Natural killer cell (primary cell): ENCODE measurements around the gene MEF2D. TPM values are rescaled to one million over a fixed set of nuclear protein-coding genes. Genes with fewer than 3 reads are reported as not detected.

Experiments
- ATAC-seq, 3 donors: fragments of 150-1000 bp in 2 of 3; fragments of 200-7000 bp in 1 of 3; cut with Tn5 transposase; 1 replicate in 1 of 3; 2 replicates in 2 of 3; pipeline ENCODE4 v1.10.0; 2021; ENCODE audit warnings: mild to moderate bottlenecking in 2 of 3, moderate library complexity in 2 of 3
- DNase-seq, 2 donors: peaks; one replicate each; pipeline versions ENCODE4 v3.0.0 to v3.0.0-alpha.2; 2013 to 2021; ENCODE audit warnings: mixed read lengths in 1 of 2
- H3K27ac ChIP-seq: one replicate; pipeline ENCODE4 v1.5.1; 2013; ENCODE audit warnings: mild to moderate bottlenecking, low read length
- H3K27me3 ChIP-seq: one replicate; pipeline ENCODE4 v1.6.1; 2013; ENCODE audit warnings: low read length; ENCODE audit not compliant: control insufficient read depth, insufficient read depth
- H3K36me3 ChIP-seq: one replicate; pipeline ENCODE4 v1.6.1; 2013; ENCODE audit warnings: low read length; ENCODE audit not compliant: control insufficient read depth, insufficient read depth
- H3K4me1 ChIP-seq: one replicate; pipeline ENCODE4 v1.6.1; 2013; ENCODE audit warnings: low read length; ENCODE audit not compliant: control insufficient read depth, insufficient read depth
- H3K4me3 ChIP-seq: one replicate; pipeline ENCODE4 v1.5.1; 2013; ENCODE audit warnings: low read length
- H3K9me3 ChIP-seq: one replicate; pipeline ENCODE4 v1.6.1; 2013; ENCODE audit warnings: low read length; ENCODE audit not compliant: control insufficient read depth, insufficient read depth
- H3K27ac Mint-ChIP-seq, 2 donors: one replicate each; pipeline ENCODE4 v1.8.0; 2022; ENCODE audit warnings: mild to moderate bottlenecking in 2 of 2, mixed read lengths in 2 of 2, moderate library complexity in 1 of 2
- H3K27me3 Mint-ChIP-seq, 2 donors: one replicate each; pipeline ENCODE4 v1.8.0; 2022; ENCODE audit warnings: low read depth in 2 of 2, mixed read lengths in 2 of 2
- H3K36me3 Mint-ChIP-seq: one replicate; pipeline ENCODE4 v1.8.0; 2022; ENCODE audit warnings: mixed read lengths
- H3K4me1 Mint-ChIP-seq, 2 donors: one replicate each; pipeline ENCODE4 v1.8.0; 2022; ENCODE audit warnings: mixed read lengths in 2 of 2
- H3K4me3 Mint-ChIP-seq: one replicate; pipeline ENCODE4 v1.8.0; 2022; ENCODE audit warnings: mild to moderate bottlenecking, moderate library complexity, mixed read lengths
- H3K9me3 Mint-ChIP-seq, 2 donors: one replicate each; pipeline ENCODE4 v1.8.0; 2022; ENCODE audit warnings: mixed read lengths in 2 of 2
- WGBS: methylation state at CpG from one replicate; pipeline ENCODE4 v1.1.7; 2013; ENCODE audit warnings: missing lambda C conversion rate; ENCODE audit not compliant: insufficient coverage; 5-methylcytosine and 5-hydroxymethylcytosine counted together
- intact Hi-C: fragments of 100-400 bp; cut with micrococcal nuclease; formaldehyde crosslinking; loops from one replicate; pipeline ENCODE4 v1.14.2; 2022
- total RNA-seq, 4 donors: library from RNA; stranded (reverse); fragments of 120-200 nt in 1 of 4; gene quantifications; one replicate each; pipeline versions ENCODE4 v1.2.3 to v1.2.4, GENCODE V29; 2013 to 2022
- TF ChIP-seq, protein P1 (sequence below): fragments of 200-600 bp; IDR thresholded peaks from one replicate; pipeline ENCODE4 v1.8.0; 2022; ENCODE audit warnings: antibody characterized with exemption

MEF2D gene
- total RNA-seq, 3 donors from 2014 or later (not counting 1 experiment from before 2014, with no cell fraction given) = 232 to 298 (median 284) TPM

DNA sequence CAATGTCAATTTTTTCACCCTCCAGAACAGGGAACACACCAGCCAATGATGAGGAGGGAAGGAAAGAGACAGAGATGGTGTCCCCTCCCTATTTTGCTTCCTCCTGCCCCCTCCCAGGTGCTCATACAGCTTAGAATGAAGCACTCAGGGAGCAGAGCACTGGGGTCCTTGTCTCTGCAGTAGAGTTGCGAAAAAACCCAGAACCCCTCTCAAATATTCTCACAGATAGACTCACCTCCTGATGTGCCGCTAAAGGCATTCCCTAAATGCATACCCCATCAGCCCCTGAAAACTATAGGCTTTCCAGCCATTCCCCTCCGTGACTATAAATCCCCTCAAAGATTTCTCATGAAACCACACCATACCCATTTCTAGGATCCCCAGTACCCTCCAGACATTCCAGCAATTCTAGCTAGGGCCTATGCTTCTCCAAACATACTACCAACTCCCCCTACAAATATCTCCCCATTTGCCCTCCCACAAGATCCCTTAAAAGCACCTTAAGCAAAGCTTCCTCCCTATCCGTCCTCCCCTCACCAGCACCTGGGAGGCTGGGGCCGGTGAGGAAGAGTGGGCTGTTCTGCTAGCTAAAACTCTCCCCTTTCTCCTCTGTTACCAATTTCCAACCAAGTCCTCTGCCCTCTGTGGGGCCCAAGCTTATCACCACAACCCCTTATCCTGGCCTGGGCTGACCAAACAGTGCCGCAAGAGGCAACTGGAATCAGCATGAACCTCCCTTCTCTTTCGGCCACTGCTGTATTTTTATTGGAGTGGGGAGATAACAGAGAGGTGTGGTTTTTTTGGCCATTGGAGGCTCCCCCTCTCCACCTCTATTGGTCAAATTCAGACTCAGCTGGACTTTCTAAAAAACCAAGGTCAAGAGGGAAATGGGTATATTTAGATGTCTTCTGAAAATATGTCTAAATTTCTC is 76.9 kb downstream of the MEF2D start:
- intact Hi-C loops = no loop called here
- TF ChIP-seq, protein P1, sequence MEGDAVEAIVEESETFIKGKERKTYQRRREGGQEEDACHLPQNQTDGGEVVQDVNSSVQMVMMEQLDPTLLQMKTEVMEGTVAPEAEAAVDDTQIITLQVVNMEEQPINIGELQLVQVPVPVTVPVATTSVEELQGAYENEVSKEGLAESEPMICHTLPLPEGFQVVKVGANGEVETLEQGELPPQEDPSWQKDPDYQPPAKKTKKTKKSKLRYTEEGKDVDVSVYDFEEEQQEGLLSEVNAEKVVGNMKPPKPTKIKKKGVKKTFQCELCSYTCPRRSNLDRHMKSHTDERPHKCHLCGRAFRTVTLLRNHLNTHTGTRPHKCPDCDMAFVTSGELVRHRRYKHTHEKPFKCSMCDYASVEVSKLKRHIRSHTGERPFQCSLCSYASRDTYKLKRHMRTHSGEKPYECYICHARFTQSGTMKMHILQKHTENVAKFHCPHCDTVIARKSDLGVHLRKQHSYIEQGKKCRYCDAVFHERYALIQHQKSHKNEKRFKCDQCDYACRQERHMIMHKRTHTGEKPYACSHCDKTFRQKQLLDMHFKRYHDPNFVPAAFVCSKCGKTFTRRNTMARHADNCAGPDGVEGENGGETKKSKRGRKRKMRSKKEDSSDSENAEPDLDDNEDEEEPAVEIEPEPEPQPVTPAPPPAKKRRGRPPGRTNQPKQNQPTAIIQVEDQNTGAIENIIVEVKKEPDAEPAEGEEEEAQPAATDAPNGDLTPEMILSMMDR = no peak
- peaks cover 54% of the 10 kb centered on the region for H3K27me3 ChIP-seq
- DNase-seq (no peak), ATAC-seq (no peak)
- H3K4me1 ChIP-seq = peaks cover 31% of the 10 kb centered on the region
- H3K4me3 ChIP-seq = no peak overlapping the region
- no peaks in the 10 kb centered on the region for H3K36me3 ChIP-seq
- Mint-ChIP-seq H3K27ac (no peak overlapping the region), H3K27me3 (peaks cover 72 to 85% of the 10 kb centered on the region in 2 donors), H3K9me3 (no peaks in the 10 kb centered on the region), H3K36me3 (no peaks in the 10 kb centered on the region), H3K4me1 (peaks cover 23 to 29% of the 10 kb centered on the region in 2 donors), H3K4me3 (peak overlapping the region; percentile 29)
- WGBS = 50% methylated on average over 5 of the region's 7 CpGs
- no peaks in the 10 kb centered on the region for H3K9me3 ChIP-seq
- no peak overlapping the region for H3K27ac ChIP-seq

DNA sequence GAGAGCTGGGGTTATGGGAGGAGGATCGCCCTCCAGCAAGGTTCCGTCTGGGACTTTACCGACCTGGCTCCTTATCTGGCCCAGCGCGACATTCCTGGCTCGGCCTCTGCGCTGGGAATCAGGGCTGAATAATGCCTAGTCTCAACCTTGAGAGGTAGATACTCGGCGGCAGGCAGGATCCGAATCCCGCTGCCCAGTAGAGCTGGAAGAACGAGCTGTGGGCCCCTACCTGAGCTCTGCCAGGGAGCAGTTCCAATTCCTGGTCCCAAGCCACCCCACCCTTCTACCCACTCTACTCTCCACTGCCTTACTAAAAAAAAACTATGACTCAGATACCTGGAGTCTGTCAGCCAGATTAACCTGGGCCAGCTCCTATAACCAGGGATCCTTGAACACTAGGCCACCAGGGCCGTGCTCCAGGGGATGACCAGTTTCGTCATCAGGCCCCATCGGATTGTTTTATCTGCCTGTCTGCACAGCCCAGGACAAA is 77.9 kb downstream of the MEF2D start:
- no peaks in the 10 kb centered on the region for H3K9me3 Mint-ChIP-seq
- ATAC-seq = no peak
- peaks cover 46% of the 10 kb centered on the region for H3K27me3 ChIP-seq

DNA sequence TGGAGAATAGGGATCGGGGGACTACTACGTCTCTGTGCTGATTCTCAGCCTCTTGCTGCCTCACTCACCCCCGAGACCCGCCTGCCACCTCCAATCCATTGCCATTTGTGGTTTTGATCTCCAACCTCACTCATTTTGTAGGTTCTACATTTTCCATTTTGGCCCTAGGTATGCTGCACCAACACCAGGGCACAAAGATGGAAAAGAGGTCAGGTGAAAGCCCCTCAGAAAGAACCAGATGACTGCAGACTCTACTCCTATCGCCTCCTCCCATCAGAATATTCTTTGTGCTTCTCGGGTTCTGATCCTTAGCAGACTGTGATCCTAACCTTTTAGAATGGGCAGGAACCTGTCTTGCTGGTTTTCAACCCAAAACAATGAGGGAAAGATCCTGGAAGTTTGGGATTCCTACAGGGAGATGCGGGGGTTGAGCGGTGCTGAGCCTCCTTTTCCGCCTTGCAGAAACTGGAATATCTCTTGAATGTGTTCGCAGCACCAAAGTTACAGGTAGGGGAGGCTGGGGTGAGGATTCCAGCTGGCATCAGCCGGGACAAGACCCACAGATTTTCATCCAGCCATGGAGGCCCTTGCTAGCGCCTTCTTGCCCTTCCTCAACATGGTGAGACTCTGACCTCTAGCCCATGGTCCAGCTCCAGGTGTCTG is 78.5 kb downstream of the MEF2D start:
- DNase-seq = no peak
- ATAC-seq = no peak
- peak overlapping the region; percentile 30 to 91 for H3K27ac Mint-ChIP-seq
- peaks cover 31% of the 10 kb centered on the region for H3K4me1 ChIP-seq
- H3K9me3 Mint-ChIP-seq = no peaks in the 10 kb centered on the region
- H3K27me3 Mint-ChIP-seq = peaks cover 68 to 75% of the 10 kb centered on the region in 2 donors
- peaks cover 23 to 29% of the 10 kb centered on the region in 2 donors for H3K4me1 Mint-ChIP-seq
- WGBS = 18% methylated on average over 12 of the region's 12 CpGs
- H3K36me3 Mint-ChIP-seq = no peaks in the 10 kb centered on the region
- peak overlapping the region; percentile 25 for H3K4me3 ChIP-seq
- no peak overlapping the region for H3K27ac ChIP-seq
- intact Hi-C loops = no loop called here
- TF ChIP-seq, protein P1 = no peak
- H3K36me3 ChIP-seq = no peaks in the 10 kb centered on the region
- no peaks in the 10 kb centered on the region for H3K9me3 ChIP-seq
- H3K27me3 ChIP-seq = peaks cover 43% of the 10 kb centered on the region
- peak overlapping the region; percentile 89 for H3K4me3 Mint-ChIP-seq

More for the DNA sequence above, 77.9 kb downstream of the MEF2D start:
- Mint-ChIP-seq H3K36me3 (no peaks in the 10 kb centered on the region), H3K27ac (no peak overlapping the region), H3K4me1 (peaks cover 23 to 29% of the 10 kb centered on the region in 2 donors), H3K4me3 (no peak overlapping the region), H3K27me3 (peaks cover 68 to 75% of the 10 kb centered on the region in 2 donors)
- Histone ChIP-seq H3K9me3 (no peaks in the 10 kb centered on the region), H3K4me3 (no peak overlapping the region), H3K36me3 (no peaks in the 10 kb centered on the region), H3K27ac (no peak overlapping the region), H3K4me1 (peaks cover 31% of the 10 kb centered on the region)
- TF ChIP-seq, protein P1 = no peak
- 20% methylated on average over 15 of the region's 15 CpGs for WGBS
- no peak for DNase-seq
- intact Hi-C loops = no loop called here
